HG02678 (cell line): ENCODE measurements around the gene NEMP2.
"Not testable (repeated sequence)": the region's sequence is repeated elsewhere in the genome, so short reads cannot be mapped to it uniquely, and the experiment has no call there.

Experiments
- ATAC-seq: cut with Tn5 transposase; IDR thresholded peaks from one replicate; pipeline ENCODE4 v1.9.1; 2021; ENCODE audit warnings: mild to moderate bottlenecking, moderate library complexity; ENCODE audit not compliant: unreplicated experiment

Gene NEMP2

DNA sequence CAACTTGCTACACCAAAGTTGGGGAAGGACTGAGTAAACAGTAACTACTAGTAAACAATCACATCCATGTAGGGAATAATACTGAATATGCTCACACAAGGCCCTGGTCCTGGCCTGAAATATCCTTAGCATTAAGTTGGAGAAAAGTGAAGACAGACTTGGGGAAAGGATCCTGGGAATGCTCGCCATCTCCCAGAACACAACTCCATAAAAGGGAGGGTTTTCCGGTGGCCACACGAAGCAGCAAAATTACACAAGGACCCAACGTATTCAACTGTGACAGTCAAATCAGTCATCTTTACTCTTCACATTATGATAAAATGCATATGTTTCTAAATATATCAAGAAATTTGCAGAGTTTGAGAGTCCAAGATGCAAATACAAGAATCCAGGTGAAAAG is 7.3 kb downstream of the NEMP2 start:
- no peak for ATAC-seq

GRCh38 chr2:190526105-190526750 is 8.3 kb downstream of the NEMP2 start:
- ATAC-seq = no peak

GRCh38 chr2:190524928-190525327 is 9.6 kb downstream of the NEMP2 start:
- ATAC-seq = no peak

- ATAC-seq = no peak
Measured at GRCh38 chr2:190519975-190520767, 14.4 kb downstream of the NEMP2 start.

DNA sequence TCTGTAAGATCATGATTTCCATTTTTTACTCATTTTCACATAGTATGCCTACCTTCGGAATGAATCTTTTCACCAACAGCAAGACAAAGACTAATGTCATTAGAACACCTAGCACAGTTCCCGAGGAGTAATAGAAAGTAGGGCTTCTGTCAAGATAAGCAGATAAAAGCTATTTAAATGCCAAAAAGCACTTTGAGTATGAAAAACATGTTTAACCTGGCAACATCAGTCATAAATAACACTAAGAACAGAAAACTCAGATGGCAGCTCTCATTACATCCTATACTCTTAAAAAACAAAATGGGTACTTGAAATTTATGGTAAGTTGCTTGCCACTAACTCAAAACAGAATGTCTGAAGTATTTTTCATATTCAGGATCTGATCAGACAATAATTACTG is 17.1 kb downstream of the NEMP2 start:
- ATAC-seq = no peak

DNA sequence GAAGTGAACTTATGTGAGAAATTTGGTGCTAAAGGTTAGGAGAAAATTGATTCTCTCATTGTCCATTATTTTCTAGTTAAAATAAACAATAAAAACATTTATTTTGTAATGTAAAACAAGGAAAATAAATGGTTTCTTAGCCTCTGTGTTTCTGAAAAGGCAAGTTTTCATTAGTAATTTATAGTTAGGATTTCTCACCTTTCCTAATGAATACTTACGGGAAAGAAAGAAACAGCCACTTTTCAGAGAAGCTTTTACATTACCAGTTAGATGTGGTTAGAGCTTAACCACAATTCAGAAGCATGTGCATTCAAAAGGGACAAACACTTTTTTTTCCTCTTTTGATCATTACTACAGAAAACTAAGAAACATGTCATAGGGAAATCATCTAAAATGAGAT is 18.8 kb downstream of the NEMP2 start:
- no peak for ATAC-seq

GRCh38 chr2:190514676-190515075 is 19.8 kb downstream of the NEMP2 start:
- ATAC-seq = no peak

GRCh38 chr2:190513877-190514276 is 20.6 kb downstream of the NEMP2 start:
- ATAC-seq = no peak

DNA sequence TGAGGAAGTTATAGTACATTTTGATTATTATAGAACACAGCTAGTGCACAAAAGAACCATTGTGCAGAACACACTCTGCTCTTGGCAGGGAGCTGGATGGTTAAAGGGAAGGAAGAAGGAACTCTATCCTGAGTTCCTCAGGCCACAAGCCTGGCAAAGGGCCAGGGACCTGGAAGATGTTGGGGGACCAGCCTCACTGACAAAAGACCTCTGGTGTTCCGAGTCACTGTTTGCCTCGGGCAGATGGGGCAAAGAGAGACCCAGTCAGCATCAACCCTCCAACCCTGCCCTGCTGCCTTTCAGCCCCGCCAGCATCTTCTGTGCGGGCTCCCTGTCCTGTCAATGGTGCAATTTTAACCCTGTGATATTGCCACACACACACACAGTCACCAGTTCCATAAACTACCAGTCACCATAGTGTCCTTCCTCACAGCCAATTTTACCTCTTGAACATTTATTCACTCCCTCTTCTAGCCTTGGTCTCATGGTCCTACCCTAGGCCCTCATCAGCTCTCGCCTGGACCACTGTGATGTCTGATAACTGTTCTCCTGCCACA is 21.9 kb downstream of the NEMP2 start:
- ATAC-seq = no peak

- ATAC-seq = no peak
Measured at GRCh38 chr2:190511104-190511503, 23.4 kb downstream of the NEMP2 start.

DNA sequence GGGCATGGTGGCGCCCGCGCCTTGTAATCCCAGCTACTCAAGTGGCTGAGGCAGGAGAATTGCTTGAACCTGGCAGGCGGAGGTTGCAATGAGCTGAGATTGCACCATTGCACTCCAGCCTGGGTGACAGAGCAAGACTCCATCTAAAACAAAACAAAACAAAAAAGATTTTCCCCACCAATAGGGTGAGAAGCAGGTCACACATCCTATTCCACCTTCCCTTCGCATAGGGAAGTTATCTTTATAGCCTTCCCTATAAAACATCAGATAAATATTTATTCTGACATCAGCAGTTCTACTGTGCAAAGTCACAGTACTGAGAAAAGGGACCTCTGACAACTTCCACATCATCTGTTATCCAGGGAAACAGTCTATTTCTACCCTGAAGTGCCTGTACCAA is 24.6 kb downstream of the NEMP2 start:
- not testable (repeated sequence) for ATAC-seq

- ATAC-seq = no peak
Measured at GRCh38 chr2:190507135-190507534, 27.4 kb downstream of the NEMP2 start.

DNA sequence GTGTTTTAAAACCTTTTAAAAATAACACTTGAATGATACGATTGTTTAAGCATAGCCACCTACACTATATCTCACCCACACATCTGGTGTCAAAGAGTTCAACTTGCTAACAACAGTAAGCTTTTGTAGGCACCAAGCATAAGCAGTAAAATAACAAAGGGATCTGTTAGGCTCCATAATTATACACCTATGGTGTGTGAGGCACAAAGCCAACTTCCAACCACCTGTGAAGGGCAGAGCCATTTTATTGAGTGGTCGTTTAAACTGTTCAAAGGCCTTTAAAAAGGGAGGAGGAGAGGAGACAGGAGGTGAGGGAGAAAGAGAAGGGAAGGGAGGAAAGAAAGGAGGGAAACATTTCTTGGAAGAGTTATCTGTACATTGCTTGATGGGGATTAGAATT is 27.9 kb downstream of the NEMP2 start:
- no peak for ATAC-seq

GRCh38 chr2:190505696-190506095 is 28.8 kb downstream of the NEMP2 start:
- no peak for ATAC-seq

- no peak for ATAC-seq
Measured at GRCh38 chr2:190504912-190505311, 29.6 kb downstream of the NEMP2 start.

DNA sequence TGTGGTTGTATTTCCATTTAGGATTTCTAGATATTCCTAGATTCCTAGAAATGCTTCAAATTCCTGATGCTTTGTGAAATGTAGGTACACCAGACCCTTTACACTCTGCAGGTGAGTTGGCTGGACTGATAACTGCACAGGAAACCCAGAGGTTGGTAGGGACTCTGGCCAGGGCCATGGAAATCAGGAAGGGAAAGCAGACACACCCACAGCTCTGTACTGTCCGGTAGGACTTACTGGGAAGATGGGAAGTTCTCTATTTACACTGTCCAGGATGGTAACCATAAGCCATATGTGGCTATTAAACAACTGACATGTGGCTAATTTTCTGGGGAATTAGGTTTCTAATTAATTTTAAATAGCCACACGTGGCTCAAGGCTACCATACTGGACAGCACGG is 31.4 kb downstream of the NEMP2 start:
- no peak for ATAC-seq

DNA sequence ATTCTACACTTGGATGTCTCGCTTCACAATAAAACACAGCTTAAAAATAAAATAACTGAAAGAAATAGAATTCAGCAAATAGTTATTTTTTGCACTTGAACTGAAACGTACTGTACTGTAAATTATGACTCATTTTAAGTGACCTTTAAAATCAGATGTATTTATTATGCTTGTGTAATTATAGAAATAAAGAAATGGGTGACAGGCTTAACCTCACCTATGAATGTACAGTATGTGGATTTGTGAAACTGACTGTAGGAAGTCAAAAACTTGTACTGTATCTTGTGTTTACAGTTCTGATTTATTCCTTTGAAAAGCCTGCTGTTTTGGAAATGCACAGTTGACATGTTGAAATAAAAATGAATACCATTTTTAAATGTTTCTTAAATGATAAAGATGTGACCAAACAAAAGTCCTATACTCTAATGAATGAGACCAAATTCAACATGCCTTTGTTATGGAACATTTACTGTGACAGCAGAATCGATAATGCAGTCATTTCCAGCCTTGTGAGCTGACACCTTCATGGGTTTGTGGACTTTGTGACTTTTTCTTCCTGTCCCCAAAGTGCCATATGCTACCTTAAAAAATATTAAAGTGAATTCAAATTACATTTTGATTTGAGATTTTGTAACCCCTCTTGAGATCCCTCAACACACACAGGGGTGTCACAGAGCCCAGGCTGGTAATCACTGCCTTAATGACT is 32.7 kb downstream of the NEMP2 start:
- ATAC-seq = no peak

GRCh38 chr2:190501231-190501630 is 33.3 kb downstream of the NEMP2 start:
- no peak for ATAC-seq

DNA sequence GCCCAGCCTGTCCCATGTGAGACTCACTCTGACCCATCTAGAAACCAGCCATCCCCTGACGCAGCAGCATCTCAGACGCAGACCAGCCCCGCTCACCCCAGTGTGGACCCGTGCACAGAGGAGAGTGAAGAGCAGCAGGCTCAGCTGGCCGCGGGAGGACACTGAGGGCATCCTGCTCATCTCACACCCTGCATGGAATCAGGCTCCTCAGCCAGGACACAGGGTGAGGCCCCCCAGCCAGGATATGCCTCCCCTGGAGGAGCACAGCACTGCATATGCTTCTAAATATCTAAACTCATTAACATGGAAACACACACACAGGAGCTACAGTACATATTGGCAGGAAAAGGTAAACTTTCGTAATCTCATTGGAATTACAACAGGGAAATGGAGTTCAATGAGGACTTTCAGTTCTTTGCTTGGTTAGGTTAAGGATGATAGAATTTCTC is 34.4 kb downstream of the NEMP2 start:
- no peak for ATAC-seq

GRCh38 chr2:190499273-190499672 is 35.2 kb downstream of the NEMP2 start:
- no peak for ATAC-seq

DNA sequence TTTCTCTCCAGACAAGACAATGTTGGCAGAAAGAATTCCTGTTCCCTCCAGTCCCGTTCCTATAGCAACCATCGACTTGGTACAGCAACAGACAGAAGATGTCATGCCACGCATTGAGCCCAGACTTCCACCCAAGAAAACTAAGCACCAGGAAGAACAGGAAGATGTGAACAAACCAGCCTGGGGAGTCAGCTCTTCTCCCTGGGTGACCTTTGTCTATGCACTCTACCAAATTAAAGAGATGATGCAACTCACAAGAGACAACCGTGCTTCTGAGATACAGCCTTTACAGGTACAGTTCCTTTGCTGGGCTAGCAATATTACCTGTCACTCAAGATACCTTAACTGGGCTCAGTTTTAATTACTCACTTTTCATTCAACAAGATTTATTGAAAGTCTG is 37.1 kb downstream of the NEMP2 start:
- no peak for ATAC-seq
